Liver (tissue), 9 donors: ENCODE data around the gene CDC25A. TPM values are rescaled to one million over a fixed set of nuclear protein-coding genes. Genes with fewer than 3 reads are reported as not detected.
A peak's percentile ranks its signal among the peaks of the same experiment; 100 is the strongest.

Experiments used
- DNase-seq: peaks from one replicate; pipeline ENCODE4 v3.0.0-alpha.2; 2017; ENCODE audit warnings: low spot score
- H3K27ac ChIP-seq, 2 donors: one replicate each; pipeline ENCODE4 v1.7.0; 2013; ENCODE audit warnings: inconsistent platforms in 2 of 2, low read length in 2 of 2, control low read depth in 1 of 2, low read depth in 1 of 2, mild to moderate bottlenecking in 1 of 2
- H3K27me3 ChIP-seq, 4 donors: one replicate each; pipeline versions ENCODE4 v1.6.1 to v1.7.0; 2013; ENCODE audit warnings: low read length in 3 of 4, inconsistent platforms in 1 of 4, mild to moderate bottlenecking in 1 of 4, moderate library complexity in 1 of 4; ENCODE audit not compliant: control insufficient read depth in 4 of 4, insufficient read depth in 4 of 4
- H3K36me3 ChIP-seq, 4 donors: one replicate each; pipeline versions ENCODE4 v1.6.1 to v1.7.0; 2013; ENCODE audit warnings: low read length in 3 of 4, mild to moderate bottlenecking in 3 of 4, low read depth in 1 of 4, moderate library complexity in 1 of 4; ENCODE audit not compliant: control insufficient read depth in 4 of 4, insufficient read depth in 3 of 4
- H3K4me1 ChIP-seq, 4 donors: one replicate each; pipeline versions ENCODE4 v1.6.1 to v1.7.0; 2013; ENCODE audit warnings: low read length in 3 of 4, mild to moderate bottlenecking in 3 of 4, moderate library complexity in 1 of 4; ENCODE audit not compliant: control insufficient read depth in 4 of 4, insufficient read depth in 4 of 4
- H3K4me3 ChIP-seq, 3 donors: one replicate each; pipeline versions ENCODE4 v1.6.1 to v1.7.0; 2013; ENCODE audit warnings: low read length in 3 of 3, control low read depth in 1 of 3, low read depth in 1 of 3, mild to moderate bottlenecking in 1 of 3
- H3K9ac ChIP-seq, 2 donors: one replicate each; pipeline ENCODE4 v1.7.0; 2013; ENCODE audit warnings: low read length in 2 of 2, mild to moderate bottlenecking in 2 of 2, moderate library complexity in 2 of 2, control low read depth in 1 of 2, low read depth in 1 of 2
- H3K9me3 ChIP-seq, 4 donors: one replicate each; pipeline versions ENCODE4 v1.6.1 to v1.7.0; 2013; ENCODE audit warnings: low read length in 3 of 4; ENCODE audit not compliant: control insufficient read depth in 4 of 4
- ATF3 ChIP-seq: IDR thresholded peaks from 2 replicates; pipeline ENCODE4 v1.6.1; 2016; ENCODE audit warnings: antibody characterized with exemption
- CTCF ChIP-seq: fragments of 150-350 bp; IDR thresholded peaks from 2 replicates; pipeline ENCODE4 v1.5.1; 2017; ENCODE audit warnings: improper control_type of control experiment, low read depth, low read length; ENCODE audit not compliant: missing input control
- FOXA1 ChIP-seq: IDR thresholded peaks from 2 replicates; pipeline ENCODE4 v1.6.1; 2016; ENCODE audit warnings: antibody characterized with exemption
- FOXA2 ChIP-seq: IDR thresholded peaks from 2 replicates; pipeline ENCODE4 v1.6.1; 2016; ENCODE audit warnings: antibody characterized with exemption
- GABPA ChIP-seq, 2 donors: IDR thresholded peaks in 1 of 2; conservative IDR thresholded peaks in 1 of 2; 2 replicates each; pipeline ENCODE4 v1.6.1; 2016; ENCODE audit warnings: antibody characterized with exemption in 2 of 2, mild to moderate bottlenecking in 1 of 2, moderate library complexity in 1 of 2
- HNF4A ChIP-seq, 2 donors: conservative IDR thresholded peaks; 2 replicates each; pipeline ENCODE4 v1.6.1; 2016; ENCODE audit warnings: antibody characterized with exemption in 2 of 2, mild to moderate bottlenecking in 2 of 2
- HNF4G ChIP-seq: IDR thresholded peaks from 2 replicates; pipeline ENCODE4 v1.6.1; 2016; ENCODE audit warnings: antibody characterized with exemption
- JUND ChIP-seq, 2 donors: IDR thresholded peaks; 2 replicates each; pipeline ENCODE4 v1.6.1; 2016; ENCODE audit warnings: antibody characterized with exemption in 2 of 2
- MAX ChIP-seq: IDR thresholded peaks from 2 replicates; pipeline ENCODE4 v1.6.1; 2016; ENCODE audit warnings: antibody characterized with exemption
- NR2F2 ChIP-seq: IDR thresholded peaks from 2 replicates; pipeline ENCODE4 v1.6.1; 2016; ENCODE audit warnings: antibody characterized with exemption
- RAD21 ChIP-seq, 2 donors: IDR thresholded peaks; 2 replicates each; pipeline ENCODE4 v1.6.1; 2016; ENCODE audit warnings: antibody characterized with exemption in 2 of 2, mild to moderate bottlenecking in 2 of 2
- REST ChIP-seq: IDR thresholded peaks from 2 replicates; pipeline ENCODE4 v1.6.1; 2016; ENCODE audit warnings: antibody characterized with exemption, mild to moderate bottlenecking
- RXRA ChIP-seq, 2 donors: IDR thresholded peaks; 2 replicates each; pipeline ENCODE4 v1.6.1; 2017 to 2018; ENCODE audit warnings: antibody characterized with exemption in 2 of 2, mild to moderate bottlenecking in 1 of 2
- SP1 ChIP-seq: IDR thresholded peaks from 2 replicates; pipeline ENCODE4 v1.6.1; 2018; ENCODE audit warnings: antibody characterized with exemption, mild to moderate bottlenecking
- YY1 ChIP-seq: IDR thresholded peaks from 2 replicates; pipeline ENCODE4 v1.6.1; 2016; ENCODE audit warnings: antibody characterized with exemption, mild to moderate bottlenecking
- WGBS: extraction: QIAGEN DNeasy Blood & Tissue Kit; methylation state at CpG from one replicate; pipeline ENCODE4 v1.1.7; 2013; 5-methylcytosine and 5-hydroxymethylcytosine counted together
- polyA plus RNA-seq, 2 donors: library from polyadenylated mRNA; stranded (reverse) in 1 of 2; unstranded in 1 of 2; fragments of 200-250 nt in 1 of 2; fragments of >200 nt in 1 of 2; fragmentation: Nextera tagmentation in 1 of 2; extraction: Ambion mirVana in 1 of 2; gene quantifications; one replicate each; pipeline versions ENCODE4 v1.2.1 to v1.2.3, GENCODE V29; 2013 to 2015
- total RNA-seq, 2 donors: library from RNA; depleted of rRNA; stranded (reverse); fragments of >200 nt; gene quantifications; one replicate each; pipeline ENCODE4 v1.2.3, GENCODE V29; 2014
- donor health status: healthy.
- donor health status: healthy.
- donor health status: healthy.
- donor health status: healthy.
- donor health status: healthy.

Gene CDC25A
- total and polyA plus RNA-seq, 4 donors: 0.18 to 29.6 (median 0.60) TPM

DNA sequence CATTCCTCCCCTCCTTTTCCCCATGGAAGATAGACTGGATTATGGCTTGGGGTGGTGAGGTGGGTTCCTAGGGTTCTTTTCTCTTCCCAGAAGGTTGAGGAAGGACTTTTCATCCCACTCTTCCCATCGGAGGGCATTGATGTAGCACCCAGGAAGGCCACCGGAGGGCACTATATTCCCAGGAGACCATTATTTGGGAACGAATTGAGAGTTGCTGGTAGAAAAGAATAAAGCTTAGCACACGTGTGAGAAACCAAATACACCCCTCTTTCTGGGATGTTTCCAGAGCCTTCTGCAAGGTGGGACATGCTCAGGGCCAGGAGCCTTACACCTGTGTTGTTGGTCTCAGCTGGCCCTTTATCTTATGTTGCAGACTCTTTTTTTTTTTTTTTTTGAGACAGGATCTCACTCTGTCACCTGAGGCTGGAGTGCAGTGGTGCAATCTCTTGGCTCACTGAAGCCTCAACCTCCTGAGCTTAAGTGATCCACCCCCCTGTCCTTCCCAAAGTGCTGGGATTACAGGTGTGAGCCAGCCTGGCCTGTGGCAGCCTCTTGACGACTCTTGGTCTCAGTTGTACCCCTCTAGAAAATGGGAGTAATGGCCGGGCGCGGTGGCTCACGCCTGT lies 6.3 kb upstream of the CDC25A start:
- Histone ChIP-seq H3K36me3 (no peaks in the 10 kb centered on the region), H3K27me3 (peaks cover 0 to 3% (median 0%) of the 10 kb centered on the region in 4 donors), H3K4me1 (peaks cover 0 to 4% (median 0%) of the 10 kb centered on the region in 4 donors), H3K27ac (no peak overlapping the region), H3K4me3 (no peak overlapping the region), H3K9ac (no peak overlapping the region), H3K9me3 (no peaks in the 10 kb centered on the region)
- TF ChIP-seq REST (no peak), YY1 (no peak), NR2F2 (no peak), ATF3 (no peak), CTCF (peak; percentile 75), FOXA1 (no peak), HNF4G (no peak), HNF4A (conservative IDR thresholded peaks at IDR 0.05) (no peak), SP1 (no peak), JUND (IDR thresholded peaks at IDR 0.05) (no peak), RAD21 (IDR thresholded peaks at IDR 0.05) (peak; percentile 81 to 88), FOXA2 (no peak), MAX (no peak), GABPA (IDR thresholded peaks at IDR 0.05 in 1 of 2, conservative IDR thresholded peaks at IDR 0.05 in 1 of 2) (no peak), RXRA (IDR thresholded peaks at IDR 0.05) (no peak)
- WGBS: 49% methylated on average over 9 of the region's 9 CpGs
- peak; percentile 74 for DNase-seq

GRCh38 chr3:48190911-48191310 lies 2.7 kb upstream of the CDC25A start:
- no peak for TF ChIP-seq MAX
- TF ChIP-seq JUND (IDR thresholded peaks at IDR 0.05): no peak
- TF ChIP-seq REST: no peak
- WGBS: 83% methylated on average over 3 of the region's 3 CpGs

More at GRCh38 chr3:48190911-48191310, 2.7 kb upstream of the CDC25A start:
- Histone ChIP-seq H3K4me3 (no peak overlapping the region), H3K9ac (no peak overlapping the region), H3K27me3 (no peaks in the 10 kb centered on the region), H3K36me3 (no peaks in the 10 kb centered on the region), H3K9me3 (no peaks in the 10 kb centered on the region), H3K4me1 (peaks cover 0 to 18% (median 8%) of the 10 kb centered on the region in 4 donors), H3K27ac (no peak overlapping the region)
- no peak for DNase-seq
